HepG2 (cell line): ENCODE data around the gene MSI2. TPM values are rescaled to one million over a fixed set of nuclear protein-coding genes. Genes with fewer than 3 reads are reported as not detected.

Source experiments
- MAFK ChIP-seq, 2 experiments: IDR thresholded peaks in 1 of 2; conservative IDR thresholded peaks in 1 of 2; 2 replicates each; pipeline ENCODE4 v1.6.1; 2011; ENCODE audit warnings: improper control_type of control experiment in 2 of 2, low read length in 2 of 2
- PHF5A ChIP-seq: IDR thresholded peaks from one replicate; pipeline ENCODE4 v1.6.1; 2018; ENCODE audit warnings: low read depth, missing genetic modification reagents; ENCODE audit not compliant: unreplicated experiment
- POLR2AphosphoS2 ChIP-seq: IDR thresholded peaks from 2 replicates; pipeline ENCODE4 v1.6.1; 2011; ENCODE audit warnings: low read depth, low read length, improper control_type of control experiment
- RAD21 ChIP-seq: fragments of 450-650 bp; formaldehyde crosslinking; IDR thresholded peaks from 2 replicates; pipeline ENCODE4 v1.5.0; 2020; ENCODE audit warnings: mild to moderate bottlenecking
- ZBTB38 ChIP-seq: sonication (generic); formaldehyde crosslinking; IDR thresholded peaks from 2 replicates; pipeline ENCODE4 v1.5.1; 2020; ENCODE audit warnings: mild to moderate bottlenecking, missing genetic modification reagents
- ZNF180 ChIP-seq: sonication (generic); formaldehyde crosslinking; IDR thresholded peaks from 2 replicates; pipeline ENCODE4 v1.4.0; 2020; ENCODE audit warnings: low read depth, missing genetic modification reagents, borderline replicate concordance
- ZNF407 ChIP-seq: sonication (generic); formaldehyde crosslinking; IDR thresholded peaks from one replicate; pipeline ENCODE4 v1.5.1; 2020; ENCODE audit warnings: mild to moderate bottlenecking, missing genetic modification reagents; ENCODE audit errors: not compliant biosample characterization
- polyA plus RNA-seq, 8 experiments: library from polyadenylated mRNA; depleted of rRNA in 3 of 8; stranded (reverse) in 7 of 8; unstranded in 1 of 8; fragments of >200 nt; fragmentation: Illumina TruSeq in 4 of 8; extraction: Trizol in 4 of 8; gene quantifications; 2 replicates each; pipeline versions ENCODE4 v1.2.1 to v1.2.3, GENCODE V29; 2011 to 2016; ENCODE audit warnings: low read depth in 4 of 8, missing spikeins in 1 of 8, mixed read lengths in 1 of 8; ENCODE audit not compliant: insufficient read depth in 1 of 8
- total RNA-seq, 5 experiments: library from RNA; depleted of rRNA; stranded (reverse); fragments of >200 nt; fragmentation: Illumina TruSeq; extraction: Trizol; gene quantifications; 2 replicates each; pipeline ENCODE4 v1.2.3, GENCODE V29; 2016; ENCODE audit warnings: low read depth in 1 of 5
- TF ChIP-seq, protein P1 (sequence below): sonication (generic); formaldehyde crosslinking; IDR thresholded peaks from 2 replicates; pipeline ENCODE4 v1.9.0; 2021; ENCODE audit warnings: missing genetic modification reagents, borderline replicate concordance
- TF ChIP-seq, protein P2 (sequence below): sonication (generic); formaldehyde crosslinking; IDR thresholded peaks from 2 replicates; pipeline ENCODE4 v1.4.0; 2020; ENCODE audit warnings: missing genetic modification reagents, borderline replicate concordance

MSI2 gene
- total and polyA plus RNA-seq, 2 of the 13 experiments (the other 11 are each of a cell fraction or from before 2014, with no cell fraction given), result 77.5 to 78.4 TPM

GRCh38 chr17:57342963-57343589 lies 86.8 kb downstream of the MSI2 start (continued):
- TF ChIP-seq, protein P1, sequence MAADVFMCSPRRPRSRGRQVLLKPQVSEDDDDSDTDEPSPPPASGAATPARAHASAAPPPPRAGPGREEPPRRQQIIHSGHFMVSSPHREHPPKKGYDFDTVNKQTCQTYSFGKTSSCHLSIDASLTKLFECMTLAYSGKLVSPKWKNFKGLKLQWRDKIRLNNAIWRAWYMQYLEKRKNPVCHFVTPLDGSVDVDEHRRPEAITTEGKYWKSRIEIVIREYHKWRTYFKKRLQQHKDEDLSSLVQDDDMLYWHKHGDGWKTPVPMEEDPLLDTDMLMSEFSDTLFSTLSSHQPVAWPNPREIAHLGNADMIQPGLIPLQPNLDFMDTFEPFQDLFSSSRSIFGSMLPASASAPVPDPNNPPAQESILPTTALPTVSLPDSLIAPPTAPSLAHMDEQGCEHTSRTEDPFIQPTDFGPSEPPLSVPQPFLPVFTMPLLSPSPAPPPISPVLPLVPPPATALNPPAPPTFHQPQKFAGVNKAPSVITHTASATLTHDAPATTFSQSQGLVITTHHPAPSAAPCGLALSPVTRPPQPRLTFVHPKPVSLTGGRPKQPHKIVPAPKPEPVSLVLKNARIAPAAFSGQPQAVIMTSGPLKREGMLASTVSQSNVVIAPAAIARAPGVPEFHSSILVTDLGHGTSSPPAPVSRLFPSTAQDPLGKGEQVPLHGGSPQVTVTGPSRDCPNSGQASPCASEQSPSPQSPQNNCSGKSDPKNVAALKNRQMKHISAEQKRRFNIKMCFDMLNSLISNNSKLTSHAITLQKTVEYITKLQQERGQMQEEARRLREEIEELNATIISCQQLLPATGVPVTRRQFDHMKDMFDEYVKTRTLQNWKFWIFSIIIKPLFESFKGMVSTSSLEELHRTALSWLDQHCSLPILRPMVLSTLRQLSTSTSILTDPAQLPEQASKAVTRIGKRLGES, result no peak
- TF ChIP-seq ZBTB38, result no peak
- TF ChIP-seq PHF5A (CRISPR knock-in tag), result no peak
- no peak for TF ChIP-seq RAD21
- TF ChIP-seq POLR2AphosphoS2, result no peak
- TF ChIP-seq ZNF180 (CRISPR knock-in tag), result no peak
- TF ChIP-seq MAFK (conservative IDR thresholded peaks at IDR 0.05 in 1 of 2, IDR thresholded peaks at IDR 0.05 in 1 of 2; ENCODE audit: low read length in 2 of 2), result peak; percentile 19 to 38; a peak in 2 of 4 replicates
- TF ChIP-seq, protein P2, sequence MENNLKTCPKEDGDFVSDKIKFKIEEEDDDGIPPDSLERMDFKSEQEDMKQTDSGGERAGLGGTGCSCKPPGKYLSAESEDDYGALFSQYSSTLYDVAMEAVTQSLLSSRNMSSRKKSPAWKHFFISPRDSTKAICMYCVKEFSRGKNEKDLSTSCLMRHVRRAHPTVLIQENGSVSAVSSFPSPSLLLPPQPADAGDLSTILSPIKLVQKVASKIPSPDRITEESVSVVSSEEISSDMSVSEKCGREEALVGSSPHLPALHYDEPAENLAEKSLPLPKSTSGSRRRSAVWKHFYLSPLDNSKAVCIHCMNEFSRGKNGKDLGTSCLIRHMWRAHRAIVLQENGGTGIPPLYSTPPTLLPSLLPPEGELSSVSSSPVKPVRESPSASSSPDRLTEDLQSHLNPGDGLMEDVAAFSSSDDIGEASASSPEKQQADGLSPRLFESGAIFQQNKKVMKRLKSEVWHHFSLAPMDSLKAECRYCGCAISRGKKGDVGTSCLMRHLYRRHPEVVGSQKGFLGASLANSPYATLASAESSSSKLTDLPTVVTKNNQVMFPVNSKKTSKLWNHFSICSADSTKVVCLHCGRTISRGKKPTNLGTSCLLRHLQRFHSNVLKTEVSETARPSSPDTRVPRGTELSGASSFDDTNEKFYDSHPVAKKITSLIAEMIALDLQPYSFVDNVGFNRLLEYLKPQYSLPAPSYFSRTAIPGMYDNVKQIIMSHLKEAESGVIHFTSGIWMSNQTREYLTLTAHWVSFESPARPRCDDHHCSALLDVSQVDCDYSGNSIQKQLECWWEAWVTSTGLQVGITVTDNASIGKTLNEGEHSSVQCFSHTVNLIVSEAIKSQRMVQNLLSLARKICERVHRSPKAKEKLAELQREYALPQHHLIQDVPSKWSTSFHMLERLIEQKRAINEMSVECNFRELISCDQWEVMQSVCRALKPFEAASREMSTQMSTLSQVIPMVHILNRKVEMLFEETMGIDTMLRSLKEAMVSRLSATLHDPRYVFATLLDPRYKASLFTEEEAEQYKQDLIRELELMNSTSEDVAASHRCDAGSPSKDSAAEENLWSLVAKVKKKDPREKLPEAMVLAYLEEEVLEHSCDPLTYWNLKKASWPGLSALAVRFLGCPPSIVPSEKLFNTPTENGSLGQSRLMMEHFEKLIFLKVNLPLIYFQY (CRISPR knock-in tag), result no peak
- no peak for TF ChIP-seq ZNF407
